Activated CD4-positive, alpha-beta memory T cell treated with anti-CD3 and anti-CD28 coated beads for 36 hours (primary cell): ENCODE data around the gene ADM2. TPM values are rescaled to one million over a fixed set of nuclear protein-coding genes. Genes with fewer than 3 reads are reported as not detected.

Source experiments
- CTCF ChIA-PET: fragments of 350-600 bp; sonication (Branson Sonifier 250); formaldehyde crosslinking; loops from one replicate; lab custom pipeline; 2021; ENCODE audit warnings: antibody characterized with exemption, inconsistent platforms; lab: Charles Lee
- POLR2A ChIA-PET: fragments of 350-600 bp; sonication (Branson Sonifier 250); formaldehyde crosslinking; loops from one replicate; lab custom pipeline; 2021; ENCODE audit warnings: antibody characterized with exemption; lab: Charles Lee
- DNase-seq: peaks from one replicate; pipeline ENCODE4 v3.0.0-alpha.2; 2020
- H3K27ac Mint-ChIP-seq: one replicate; pipeline ENCODE4 v1.8.0; 2021; ENCODE audit warnings: mixed read lengths
- H3K27me3 Mint-ChIP-seq: one replicate; pipeline ENCODE4 v1.8.0; 2021; ENCODE audit warnings: mixed read lengths
- H3K36me3 Mint-ChIP-seq: one replicate; pipeline ENCODE4 v1.8.0; 2021; ENCODE audit warnings: mixed read lengths
- H3K4me1 Mint-ChIP-seq: one replicate; pipeline ENCODE4 v1.8.0; 2021; ENCODE audit warnings: low read depth, mixed read lengths
- H3K4me3 Mint-ChIP-seq: one replicate; pipeline ENCODE4 v1.8.0; 2021; ENCODE audit warnings: mild to moderate bottlenecking, mixed read lengths
- H3K9me3 Mint-ChIP-seq: one replicate; pipeline ENCODE4 v1.8.0; 2021; ENCODE audit warnings: mixed read lengths
- intact Hi-C: fragments of 100-400 bp; cut with micrococcal nuclease; formaldehyde crosslinking; loops from one replicate; pipeline ENCODE4 v1.15.1; 2023
- total RNA-seq, 2 experiments: library from RNA; stranded (reverse); gene quantifications; one replicate each; pipeline ENCODE4 v1.2.3, GENCODE V29; 2021

The ADM2 gene
- total RNA-seq, 2 experiments from 2014 or later = 7.3 to 7.4 TPM

DNA sequence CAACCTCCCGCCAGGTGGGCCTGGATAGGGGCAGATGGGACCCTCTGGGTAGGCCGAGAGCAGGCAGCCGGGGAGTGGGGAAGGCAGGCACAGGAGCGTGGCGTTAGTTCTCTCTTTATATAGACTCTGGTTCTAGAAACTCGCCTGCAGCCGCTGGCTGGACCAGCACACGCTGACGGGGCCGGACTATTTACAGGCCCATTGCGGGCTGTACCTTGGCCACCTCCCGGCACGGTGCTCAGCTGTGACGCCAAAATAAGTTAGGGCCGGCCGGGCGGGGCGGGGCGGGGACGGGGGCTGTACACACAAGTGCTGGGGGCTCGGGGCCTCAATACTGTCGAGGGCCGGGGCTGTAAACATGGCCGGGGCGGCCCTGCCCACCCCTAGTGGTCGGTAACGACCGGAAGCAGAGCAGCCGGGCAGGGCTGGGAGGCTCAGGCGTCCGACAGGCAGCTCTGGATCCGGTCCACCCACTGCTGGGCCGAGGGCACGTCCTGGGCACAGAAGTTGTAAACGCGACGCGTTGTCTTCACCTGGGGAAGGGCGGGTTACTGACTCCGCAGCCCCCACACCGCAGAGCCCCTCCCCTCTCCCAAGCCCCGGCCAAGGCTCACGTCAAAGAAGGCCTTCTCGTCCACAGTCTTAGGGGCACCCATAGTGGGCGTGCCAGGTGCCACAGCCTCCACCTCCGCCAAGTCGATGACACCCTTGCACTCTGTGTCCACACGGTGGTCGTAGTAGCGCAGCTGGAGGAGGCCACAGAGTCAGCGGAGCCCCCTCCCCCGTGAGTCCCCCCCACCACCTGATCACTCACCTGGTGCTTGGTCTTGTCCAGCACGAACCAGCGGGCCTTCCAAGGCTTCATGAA, 34.4 kb upstream of the ADM2 start:
- Mint-ChIP-seq H3K36me3 (peaks cover 34% of the 10 kb centered on the region), H3K4me1 (peaks cover 10% of the 10 kb centered on the region), H3K27me3 (no peaks in the 10 kb centered on the region), H3K27ac (no peak overlapping the region), H3K9me3 (no peaks in the 10 kb centered on the region), H3K4me3 (no peak overlapping the region)
- intact Hi-C loops = no loop called here
- no peak for DNase-seq
- ChIA-PET POLR2A (no interaction called here), CTCF (no interaction called here)

DNA sequence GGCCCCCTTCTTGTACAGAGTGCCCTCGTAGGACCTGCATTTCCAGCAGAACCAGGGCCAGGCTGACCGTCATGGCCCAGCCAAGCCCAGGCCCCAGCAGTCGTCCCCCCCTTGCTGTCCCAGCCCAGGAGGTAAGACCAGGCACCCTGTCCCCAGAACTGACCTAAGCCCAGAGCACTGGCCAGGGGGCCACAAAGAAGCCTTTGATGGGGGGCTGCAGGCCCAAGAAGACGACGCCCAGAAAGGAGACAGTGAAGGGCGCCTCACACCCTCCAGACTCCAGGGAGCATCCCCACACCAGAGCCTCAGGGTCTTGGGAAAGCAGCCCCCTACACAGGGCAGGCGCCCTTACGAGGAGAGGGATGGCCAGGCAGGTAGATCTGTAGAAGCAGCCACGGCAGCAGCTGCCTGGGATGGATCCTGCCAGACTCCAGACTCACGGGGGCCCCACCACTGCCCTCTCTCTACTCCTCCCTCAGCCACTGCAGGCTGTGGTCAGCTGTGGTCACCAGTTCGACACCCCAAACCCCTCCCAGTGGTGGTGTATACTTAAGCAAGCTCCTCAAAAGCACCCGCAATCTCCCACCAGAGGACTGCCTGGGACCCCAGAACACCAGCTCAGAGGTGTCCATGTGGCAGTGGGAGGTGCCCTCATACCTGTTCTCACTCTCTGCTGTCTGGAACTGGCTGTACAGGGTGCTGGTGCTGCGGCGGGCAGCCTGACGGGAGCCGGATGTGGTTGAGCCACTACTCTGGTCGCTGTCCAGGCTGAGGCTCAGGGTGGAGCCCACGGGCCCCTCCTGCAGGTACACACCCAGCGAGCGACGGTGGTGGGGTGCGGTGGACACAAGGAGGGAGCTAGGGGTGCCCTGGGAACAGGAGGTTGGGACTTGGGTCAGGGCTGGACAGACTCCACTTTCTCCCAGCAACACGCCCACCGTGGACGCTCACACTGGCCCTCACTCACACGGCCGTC, 33.5 kb upstream of the ADM2 start:
- H3K27ac Mint-ChIP-seq = no peak overlapping the region
- intact Hi-C loops = no loop called here
- POLR2A ChIA-PET = no interaction called here
- CTCF ChIA-PET = interaction anchor here (0.9 kb wide), 1 partner anchor 78 kb away, joined by 3 read pairs; the partner anchor contains the start of gene SCO2
- H3K4me3 Mint-ChIP-seq = no peak overlapping the region
- no peak for DNase-seq
- H3K4me1 Mint-ChIP-seq = peaks cover 12% of the 10 kb centered on the region
- peaks cover 36% of the 10 kb centered on the region for H3K36me3 Mint-ChIP-seq
- H3K27me3 Mint-ChIP-seq = no peaks in the 10 kb centered on the region
- no peaks in the 10 kb centered on the region for H3K9me3 Mint-ChIP-seq

GRCh38 chr22:50452649-50453048, 28.7 kb upstream of the ADM2 start:
- Mint-ChIP-seq H3K27me3 (no peaks in the 10 kb centered on the region), H3K9me3 (no peaks in the 10 kb centered on the region), H3K36me3 (peaks cover 36% of the 10 kb centered on the region), H3K4me3 (no peak overlapping the region), H3K4me1 (peaks cover 13% of the 10 kb centered on the region), H3K27ac (peak overlapping the region; percentile 75)
- no peak for DNase-seq
- CTCF ChIA-PET = interaction anchor here (0.7 to 2.2 kb wide), 4 partner anchors 17 to 73 kb away, joined by 3 to 7 read pairs (median 6); partner anchors contain the start of gene SCO2
- POLR2A ChIA-PET = interaction anchor here (1.8 kb wide), 1 partner anchor 18 kb away, joined by 6 read pairs; no protein-coding TSS in a partner anchor
- intact Hi-C loops = loop anchor here (2.0 kb wide), 1 partner anchor 20 kb away; no protein-coding TSS in a partner anchor

DNA sequence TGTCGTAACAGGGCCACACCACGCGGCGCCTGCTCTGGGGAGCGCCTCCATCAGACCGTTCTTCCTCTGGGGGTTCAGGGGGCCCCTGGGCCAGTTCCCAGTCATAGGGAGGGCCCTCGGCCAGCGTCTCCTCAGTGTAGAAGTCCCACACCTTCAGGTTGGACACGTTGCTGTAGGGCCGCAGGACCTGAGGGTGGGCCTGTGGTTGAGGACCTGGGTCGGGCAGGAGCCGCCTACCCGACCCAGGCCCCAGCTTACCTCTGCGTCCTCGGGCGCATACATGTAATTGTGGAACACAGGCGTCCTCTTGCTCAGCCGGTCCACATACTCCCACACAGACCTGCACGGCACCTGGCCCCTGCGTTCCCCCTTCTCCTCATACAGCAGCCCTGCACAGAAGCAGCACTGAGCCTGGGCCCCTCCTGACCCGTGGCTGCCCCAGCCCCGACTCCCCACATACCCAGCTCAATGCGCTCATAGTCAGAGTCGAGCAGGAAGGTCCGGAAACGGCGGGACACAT, 26.7 kb upstream of the ADM2 start:
- no peaks in the 10 kb centered on the region for H3K9me3 Mint-ChIP-seq
- no peaks in the 10 kb centered on the region for H3K27me3 Mint-ChIP-seq
- ChIA-PET CTCF (interaction anchor here (1.8 kb wide), 1 partner anchor 43 kb away, joined by 7 read pairs; no protein-coding TSS in a partner anchor), POLR2A (no interaction called here)
- no peak overlapping the region for H3K4me3 Mint-ChIP-seq
- H3K4me1 Mint-ChIP-seq = peaks cover 13% of the 10 kb centered on the region
- H3K36me3 Mint-ChIP-seq = peaks cover 28% of the 10 kb centered on the region
- H3K27ac Mint-ChIP-seq = no peak overlapping the region
- intact Hi-C loops = loop anchor here (5.0 kb wide), 1 partner anchor 43 kb away; no protein-coding TSS in a partner anchor
- DNase-seq = no peak

DNA sequence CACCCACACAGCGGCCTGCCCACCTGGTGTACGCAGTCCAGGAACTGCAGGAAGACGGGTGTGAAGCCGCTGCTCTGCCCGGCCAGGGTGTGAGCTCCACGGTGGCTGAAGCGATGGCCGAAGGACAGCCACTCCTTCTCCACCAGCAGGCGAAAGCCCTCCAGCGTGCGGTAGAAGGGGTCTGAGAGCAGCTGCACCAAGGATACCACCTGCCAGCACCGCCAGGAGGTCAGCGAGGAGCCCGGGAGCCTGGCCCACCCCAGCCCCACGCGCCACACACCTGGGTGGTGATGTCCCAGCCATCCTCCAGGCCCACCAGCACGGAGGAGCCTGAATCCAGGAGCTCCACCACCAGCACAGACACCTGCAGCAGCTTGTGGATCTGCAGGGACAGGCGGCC, 26.1 kb upstream of the ADM2 start:
- no peak for DNase-seq
- Mint-ChIP-seq H3K4me1 (peaks cover 13% of the 10 kb centered on the region), H3K27ac (no peak overlapping the region), H3K27me3 (no peaks in the 10 kb centered on the region), H3K4me3 (no peak overlapping the region), H3K9me3 (no peaks in the 10 kb centered on the region), H3K36me3 (peaks cover 24% of the 10 kb centered on the region)
- intact Hi-C loops = loop anchor here (5.0 kb wide), 1 partner anchor 42 kb away; no protein-coding TSS in a partner anchor
- ChIA-PET CTCF (no interaction called here), POLR2A (interaction anchor here (1.4 kb wide), 1 partner anchor 9 kb away, joined by 3 read pairs; no protein-coding TSS in a partner anchor)

DNA sequence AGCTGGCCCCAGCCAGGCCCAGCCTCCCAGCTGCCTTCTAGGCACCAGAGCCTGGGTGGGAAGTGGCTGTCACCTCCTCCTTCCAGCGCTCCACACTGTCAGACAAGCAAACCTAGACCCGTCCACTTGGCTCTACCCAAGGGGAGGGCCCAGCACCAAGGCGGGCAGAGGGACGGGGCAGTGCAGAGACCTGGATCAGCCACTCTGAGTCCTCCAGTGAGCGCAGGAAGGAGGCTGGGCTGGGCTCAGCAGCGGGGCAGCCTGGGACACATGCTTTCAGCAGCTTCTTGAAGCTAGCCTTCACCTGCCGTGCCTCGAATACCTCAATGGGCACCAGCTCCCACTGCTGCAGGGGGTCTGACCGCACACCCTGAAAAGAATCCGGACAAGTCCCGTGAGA, 25.3 kb upstream of the ADM2 start:
- CTCF ChIA-PET = interaction anchor here (1.5 to 2.1 kb wide), 2 partner anchors 17 to 165 kb away, joined by 5 to 12 read pairs; partner anchors contain the start of gene SBF1
- peaks cover 25% of the 10 kb centered on the region for H3K36me3 Mint-ChIP-seq
- H3K9me3 Mint-ChIP-seq = no peaks in the 10 kb centered on the region
- H3K4me3 Mint-ChIP-seq = no peak overlapping the region
- H3K27me3 Mint-ChIP-seq = no peaks in the 10 kb centered on the region
- peaks cover 13% of the 10 kb centered on the region for H3K4me1 Mint-ChIP-seq
- DNase-seq = no peak
- no peak overlapping the region for H3K27ac Mint-ChIP-seq
- intact Hi-C loops = loop anchor here (5.0 kb wide), 1 partner anchor 41 kb away; no protein-coding TSS in a partner anchor
- POLR2A ChIA-PET = interaction anchor here (1.4 kb wide), 1 partner anchor 9 kb away, joined by 3 read pairs; no protein-coding TSS in a partner anchor

- intact Hi-C loops = loop anchor here (5.0 kb wide), 1 partner anchor 41 kb away; no protein-coding TSS in a partner anchor
- no peak for DNase-seq
- Mint-ChIP-seq H3K4me1 (peaks cover 13% of the 10 kb centered on the region), H3K9me3 (no peaks in the 10 kb centered on the region), H3K27ac (no peak overlapping the region), H3K36me3 (peaks cover 22% of the 10 kb centered on the region), H3K4me3 (no peak overlapping the region), H3K27me3 (no peaks in the 10 kb centered on the region)
- CTCF ChIA-PET = interaction anchor here (1.2 to 2.1 kb wide), 4 partner anchors 17 to 164 kb away, joined by 3 to 12 read pairs (median 5); partner anchors contain the start of genes SBF1 and SCO2
- POLR2A ChIA-PET = interaction anchor here (1.4 kb wide), 1 partner anchor 8 kb away, joined by 3 read pairs; no protein-coding TSS in a partner anchor
Measured at GRCh38 chr22:50456466-50457234, 24.7 kb upstream of the ADM2 start.

DNA sequence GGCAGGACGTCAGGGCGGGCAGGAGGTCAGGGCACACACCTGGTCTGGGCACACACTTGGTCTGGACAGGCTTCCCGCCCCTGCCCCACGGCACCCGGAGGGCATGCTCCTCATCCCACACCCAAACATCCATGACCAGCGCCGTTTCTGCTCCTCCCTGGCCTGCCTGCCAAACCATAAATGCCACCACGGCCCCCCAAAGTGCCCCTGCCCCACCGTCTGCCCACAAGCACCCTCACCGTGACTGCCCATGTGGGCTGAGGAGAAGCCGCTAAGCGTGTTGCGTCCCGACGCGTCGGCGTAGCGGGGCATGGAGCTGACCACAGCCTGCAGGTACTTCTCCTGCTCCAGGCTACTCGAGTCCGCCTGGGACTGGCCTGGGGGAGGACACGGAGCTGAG, 22.3 kb upstream of the ADM2 start:
- intact Hi-C loops = loop anchor here (5.0 kb wide), 1 partner anchor 38 kb away; no protein-coding TSS in a partner anchor
- Mint-ChIP-seq H3K36me3 (peaks cover 23% of the 10 kb centered on the region), H3K4me1 (peaks cover 2% of the 10 kb centered on the region), H3K4me3 (no peak overlapping the region), H3K9me3 (no peaks in the 10 kb centered on the region), H3K27me3 (no peaks in the 10 kb centered on the region), H3K27ac (no peak overlapping the region)
- ChIA-PET POLR2A (interaction anchor here (0.9 kb wide), 1 partner anchor 11 kb away, joined by 3 read pairs; no protein-coding TSS in a partner anchor), CTCF (interaction anchor here (1.4 kb wide), 1 partner anchor 39 kb away, joined by 3 read pairs; no protein-coding TSS in a partner anchor)
- DNase-seq = no peak

DNA sequence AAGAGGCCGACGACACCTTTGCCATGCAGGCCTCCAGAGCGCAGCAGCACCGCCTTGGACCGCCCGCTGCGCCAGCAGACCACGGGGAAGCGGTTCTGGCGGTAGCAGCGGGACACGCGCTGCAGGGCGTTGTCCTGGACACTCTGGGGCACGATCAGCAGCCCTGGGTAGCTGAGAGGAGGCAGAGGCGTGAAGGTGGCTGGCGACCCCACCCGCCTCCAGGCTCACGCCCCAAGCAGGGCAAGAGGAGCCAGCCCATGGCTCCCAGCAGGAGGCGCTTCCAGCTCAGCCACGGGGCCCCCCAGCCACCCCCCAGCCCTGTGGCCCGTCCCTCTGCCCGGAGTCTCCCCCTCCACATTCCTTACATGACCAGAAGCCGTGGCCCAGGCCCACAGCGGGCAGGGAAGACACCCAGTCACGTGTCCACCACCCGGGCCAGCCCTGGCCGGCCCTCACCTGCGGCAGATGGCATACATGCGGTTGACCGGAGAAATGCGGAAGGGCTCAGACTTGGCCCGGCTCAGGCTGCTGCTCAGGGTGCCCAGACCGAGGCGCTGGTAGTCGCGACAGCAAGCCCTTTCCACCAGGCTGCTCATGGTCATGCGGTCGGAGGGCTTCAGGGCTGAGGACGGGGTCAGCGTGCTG, 21.7 kb upstream of the ADM2 start:
- Mint-ChIP-seq H3K9me3 (no peaks in the 10 kb centered on the region), H3K36me3 (peaks cover 19% of the 10 kb centered on the region), H3K27ac (no peak overlapping the region), H3K4me3 (no peak overlapping the region), H3K4me1 (no peaks in the 10 kb centered on the region), H3K27me3 (no peaks in the 10 kb centered on the region)
- ChIA-PET CTCF (interaction anchor here (1.4 kb wide), 1 partner anchor 39 kb away, joined by 3 read pairs; no protein-coding TSS in a partner anchor), POLR2A (interaction anchor here (0.9 kb wide), 1 partner anchor 10 kb away, joined by 3 read pairs; no protein-coding TSS in a partner anchor)
- intact Hi-C loops = loop anchor here (5.0 kb wide), 1 partner anchor 38 kb away; no protein-coding TSS in a partner anchor
- no peak for DNase-seq

DNA sequence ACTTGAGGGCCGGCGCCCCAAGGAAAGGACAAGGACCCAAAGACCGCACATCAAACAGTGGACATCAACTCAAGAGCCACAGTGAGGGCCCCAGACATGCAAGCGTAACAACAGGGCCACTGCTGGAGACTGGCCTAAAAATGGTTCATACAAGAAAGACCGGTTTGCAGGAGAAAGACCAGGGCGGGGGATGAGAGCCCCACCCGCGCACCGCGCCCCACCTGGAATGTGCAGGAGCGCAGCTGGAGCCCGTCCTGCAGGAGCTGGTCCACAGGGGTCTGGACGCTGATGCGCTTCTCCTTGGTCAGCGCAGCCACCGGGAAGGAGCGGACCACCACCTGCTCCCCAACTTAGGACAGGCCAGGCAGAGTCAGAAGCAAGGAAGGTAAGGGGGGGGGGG, 20.4 kb upstream of the ADM2 start:
- ChIA-PET POLR2A (no interaction called here), CTCF (interaction anchor here (0.6 to 1.1 kb wide), 2 partner anchors 11 to 104 kb away, joined by 3 to 6 read pairs; no protein-coding TSS in a partner anchor)
- no peak overlapping the region for H3K27ac Mint-ChIP-seq
- no peaks in the 10 kb centered on the region for H3K27me3 Mint-ChIP-seq
- H3K9me3 Mint-ChIP-seq = no peaks in the 10 kb centered on the region
- intact Hi-C loops = no loop called here
- no peak for DNase-seq
- H3K4me3 Mint-ChIP-seq = no peak overlapping the region
- H3K36me3 Mint-ChIP-seq = peaks cover 21% of the 10 kb centered on the region
- H3K4me1 Mint-ChIP-seq = no peaks in the 10 kb centered on the region
